ENCODE measurements around the gene ANKRD52.
"Not testable (repeated sequence)": the region's sequence is repeated elsewhere in the genome, so short reads cannot be mapped to it uniquely, and the experiment has no call there.

The ANKRD52 gene

GRCh38 chr12:56271031-56271430, 12.8 kb upstream of the ANKRD52 start:
- DNase-seq = no peak

DNA sequence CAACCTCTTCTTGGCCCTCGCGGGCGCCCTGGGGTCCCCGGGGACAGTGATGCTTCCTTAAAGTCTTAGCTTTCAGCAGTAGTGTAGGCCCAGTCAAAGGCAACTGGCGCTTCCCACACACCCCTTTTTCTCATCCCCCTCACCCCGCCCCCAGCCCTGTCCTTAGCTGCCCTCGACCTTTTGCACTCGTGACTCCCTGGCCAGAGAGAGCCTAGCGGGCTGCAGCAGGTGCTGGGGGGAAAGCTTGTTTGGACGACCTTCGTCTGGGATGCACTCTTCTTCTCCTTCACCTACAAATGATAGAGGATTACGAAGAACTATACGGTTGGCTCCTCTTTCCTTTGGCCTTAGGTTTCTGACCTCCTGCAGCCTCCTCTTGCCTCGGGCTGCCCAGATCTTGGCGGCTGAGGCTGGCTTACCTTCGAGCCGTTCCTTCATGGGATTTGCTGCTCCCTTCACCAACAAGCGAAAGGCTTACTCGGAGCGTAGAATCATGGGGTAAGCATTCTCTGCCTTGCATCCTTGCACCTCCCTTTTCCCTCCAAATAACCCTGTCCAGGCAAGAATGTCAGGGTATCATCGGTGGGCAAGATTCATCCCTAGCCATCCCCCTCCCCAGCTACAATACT, 9.4 kb upstream of the ANKRD52 start:
- DNase-seq = no peak

GRCh38 chr12:56266693-56267442, 8.7 kb upstream of the ANKRD52 start, which contains the start of gene COQ10A:
COQ10A (plus strand) TSS chr12:56266942; CDS start chr12:56267119, 177 bp downstream.
- peak; percentile 75 for DNase-seq

GRCh38 chr12:56266068-56266692, 8.0 kb upstream of the ANKRD52 start:
- not testable (repeated sequence) for DNase-seq

- not testable (repeated sequence) for DNase-seq
Observed at GRCh38 chr12:56262955-56263354, 4.8 kb upstream of the ANKRD52 start.

GRCh38 chr12:56261503-56262232, 3.5 kb upstream of the ANKRD52 start:
- no peak for DNase-seq

DNA sequence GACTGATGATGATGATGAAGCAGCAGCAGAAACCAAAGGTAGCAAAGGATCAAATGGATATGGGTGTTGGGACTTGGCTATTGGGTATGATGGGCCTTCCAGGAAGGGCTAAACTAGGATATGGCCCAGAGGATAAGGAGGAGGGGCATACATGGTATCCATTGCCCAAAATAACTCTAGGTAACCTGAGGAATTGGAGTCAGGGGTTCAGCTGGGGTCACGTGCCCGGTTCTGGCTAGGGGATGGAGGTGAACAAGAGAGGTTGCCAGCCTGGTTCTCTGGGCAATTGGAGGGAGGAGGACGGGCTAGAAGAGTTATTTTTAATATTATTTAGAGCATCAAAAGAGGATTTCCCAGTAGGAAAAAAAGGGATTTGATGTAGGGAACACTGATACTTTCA, 2.7 kb upstream of the ANKRD52 start:
- no peak for DNase-seq

- no peak for DNase-seq
Observed at GRCh38 chr12:56260380-56260779, 2.2 kb upstream of the ANKRD52 start.

GRCh38 chr12:56258820-56259183, 618 bp upstream of the ANKRD52 start:
- DNase-seq = no peak

GRCh38 chr12:56257491-56258067, 605 bp downstream of the ANKRD52 start:
- DNase-seq = no peak

DNA sequence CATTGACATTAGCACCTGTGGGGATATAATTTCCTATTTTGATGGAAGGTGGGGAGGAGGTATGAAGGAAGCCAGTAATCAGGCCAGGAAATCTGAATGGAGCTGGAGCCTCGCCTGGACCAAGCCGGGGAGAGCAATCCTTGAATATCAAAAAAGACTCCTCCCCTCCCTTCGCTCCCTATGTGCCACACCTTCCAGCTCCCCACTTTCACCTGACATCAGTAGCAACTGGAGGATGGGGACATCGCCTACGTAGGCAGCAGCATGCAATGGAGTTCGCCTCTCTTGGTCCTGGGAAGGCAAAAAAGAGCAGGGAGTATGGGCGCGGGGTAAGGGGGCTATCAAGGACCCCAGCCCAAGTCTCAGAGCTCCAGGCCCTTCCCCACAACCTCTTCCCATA, 1.1 kb downstream of the ANKRD52 start:
- DNase-seq = no peak

- no peak for DNase-seq
Observed at GRCh38 chr12:56256326-56256960, 1.7 kb downstream of the ANKRD52 start.

- no peak for DNase-seq
Observed at GRCh38 chr12:56255671-56256070, 2.5 kb downstream of the ANKRD52 start.

DNA sequence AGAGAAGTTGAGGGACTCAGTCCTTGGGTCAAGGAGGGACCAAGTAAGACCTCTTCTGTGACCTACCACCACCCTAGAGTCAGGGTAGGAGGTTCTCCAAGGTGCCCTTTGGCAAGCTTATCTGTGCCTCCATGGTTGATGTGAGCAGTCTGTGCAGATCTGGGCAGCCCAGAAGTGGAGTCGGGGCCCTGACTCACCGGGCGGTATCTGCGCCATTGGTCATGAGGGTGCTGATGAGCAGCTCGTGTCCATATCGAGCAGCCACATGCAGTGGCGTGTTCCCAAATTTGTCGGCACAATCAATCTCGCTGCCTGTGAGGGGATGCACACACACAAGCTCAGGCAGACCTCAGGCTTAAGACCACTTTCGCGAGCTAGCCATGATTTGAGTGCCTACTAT, 5.1 kb downstream of the ANKRD52 start:
- DNase-seq = no peak

- DNase-seq = no peak
Observed at GRCh38 chr12:56252649-56253048, 5.5 kb downstream of the ANKRD52 start.

DNA sequence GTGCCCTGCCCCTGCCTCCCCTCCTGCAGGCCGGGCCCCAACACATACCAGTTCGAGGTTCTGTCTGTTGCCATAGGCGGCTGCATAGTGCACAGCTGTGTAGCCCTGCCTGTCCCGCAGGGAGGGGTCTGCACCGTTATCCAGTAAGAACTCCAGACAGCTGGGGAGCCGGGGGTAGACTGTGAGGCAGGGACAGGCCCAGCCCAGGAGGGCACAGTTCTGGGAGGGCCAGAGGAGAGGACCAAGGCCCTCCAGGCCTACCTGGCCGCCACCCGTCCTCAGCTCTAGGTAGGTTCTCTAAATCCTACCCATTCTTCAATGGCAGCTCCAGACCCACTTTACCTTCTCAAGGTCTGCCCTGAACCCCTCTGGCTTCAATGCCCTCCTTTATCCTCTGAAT, 9.5 kb downstream of the ANKRD52 start:
- DNase-seq = no peak

- DNase-seq = no peak
Observed at GRCh38 chr12:56247923-56248322, 10.3 kb downstream of the ANKRD52 start.

DNA sequence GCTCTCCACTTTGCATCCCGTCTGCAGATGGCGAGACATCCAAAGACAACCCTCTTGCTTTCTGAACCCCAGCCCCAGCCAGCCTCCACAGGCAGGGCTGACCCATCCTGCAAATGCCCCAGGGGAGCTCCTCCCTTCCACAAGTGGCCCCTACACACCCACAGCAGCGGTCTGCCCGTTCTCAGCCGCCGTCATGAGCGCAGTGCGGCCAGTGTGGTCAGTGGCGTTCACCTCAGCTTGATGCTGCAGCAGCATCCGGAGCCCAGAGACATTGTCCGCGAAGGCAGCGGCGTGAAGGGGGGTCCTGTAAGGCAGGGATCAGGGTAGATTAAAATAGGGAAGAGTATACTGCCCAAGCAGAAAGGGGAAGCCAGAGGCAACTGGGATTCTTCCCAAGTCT, 13.7 kb downstream of the ANKRD52 start:
- no peak for DNase-seq

DNA sequence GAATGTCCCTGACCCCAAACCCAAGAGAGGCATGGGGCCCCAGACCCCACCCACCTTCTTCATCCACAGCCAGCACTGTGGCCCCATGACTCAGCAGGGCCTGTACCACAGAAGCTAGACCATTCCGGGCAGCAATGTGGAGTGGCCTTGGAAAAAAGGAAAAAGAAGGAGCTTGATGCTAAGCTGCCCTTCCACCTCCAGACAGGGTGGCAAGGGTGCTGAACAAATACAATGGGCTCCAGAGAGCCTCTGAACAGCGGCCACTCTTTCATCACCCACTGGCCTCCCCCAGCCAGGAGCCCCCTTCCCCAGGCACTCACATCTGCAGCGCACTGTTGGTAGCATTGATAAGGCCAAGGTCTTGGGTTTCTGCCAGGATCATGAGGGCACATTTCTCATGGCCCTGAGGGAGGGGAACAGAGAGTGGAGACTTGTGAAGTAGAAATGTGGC, 14.4 kb downstream of the ANKRD52 start:
- no peak for DNase-seq

- DNase-seq = no peak
Observed at GRCh38 chr12:56242986-56243385, 15.2 kb downstream of the ANKRD52 start.

GRCh38 chr12:56241424-56242303, 16.5 kb downstream of the ANKRD52 start:
- DNase-seq = no peak
